ENCODE results near the gene LRRC51. TPM values are rescaled to one million over a fixed set of nuclear protein-coding genes. Genes with fewer than 3 reads are reported as not detected.
"Not testable (repeated sequence)": the region's sequence is repeated elsewhere in the genome, so short reads cannot be mapped to it uniquely, and the experiment has no call there.

LRRC51 gene
- polyA plus RNA-seq, 2 donors: 3.1 to 4.6 TPM

DNA sequence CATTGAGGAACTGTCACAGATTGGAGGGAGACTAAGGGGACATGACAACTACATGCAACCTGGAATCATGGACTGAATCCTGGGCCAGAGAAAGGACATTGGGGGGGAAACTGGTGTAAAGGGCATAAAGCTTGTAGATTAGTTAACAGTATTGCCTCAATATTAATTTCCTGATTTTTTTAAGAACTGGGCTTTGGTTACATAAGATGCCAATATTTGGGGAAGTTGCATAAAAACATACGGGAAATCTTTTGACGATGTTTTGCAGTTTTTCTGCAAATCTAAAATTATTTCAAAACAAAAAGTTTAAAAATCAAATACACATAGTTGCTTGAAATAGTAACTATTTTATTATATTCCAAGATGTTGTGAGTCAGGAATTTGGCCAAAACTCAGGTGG is 52.0 kb downstream of the LRRC51 start:
- WGBS, 2 donors: 79 to 83% methylated on average over 2 of the region's 2 CpGs
- H3K27ac ChIP-seq (ENCODE audit: low read depth in 2 of 2, low read length in 1 of 2): no peak overlapping the region

DNA sequence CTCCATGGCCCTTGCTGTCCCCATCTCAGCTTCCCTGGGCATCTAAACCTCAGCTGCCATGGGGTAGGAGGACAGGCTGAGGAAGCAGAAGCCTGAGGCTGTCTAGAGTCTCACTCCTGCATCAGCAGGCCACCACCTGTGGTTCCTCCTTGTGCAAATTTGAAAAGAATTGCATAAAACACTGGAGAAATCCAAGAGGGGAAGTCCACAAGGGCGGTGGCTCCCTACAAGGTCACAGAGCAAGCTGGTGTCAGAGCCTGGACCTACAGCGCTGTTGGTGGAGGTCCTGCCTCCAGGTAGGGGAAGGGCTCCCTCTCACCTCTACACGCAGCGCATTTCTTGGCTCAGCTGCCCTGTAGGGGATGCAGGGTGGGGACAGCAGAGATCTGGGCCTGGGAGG is 54.8 kb downstream of the LRRC51 start, which contains the start of gene FOLR3:
Gene FOLR3 (plus strand): TSS at position 253 of the 400 bp plus-strand sequence. CDS start 228 bp downstream, outside the sequence.
- not testable (repeated sequence) for H3K36me3 ChIP-seq (ENCODE audit: control insufficient read depth in 2 of 2, insufficient read depth in 2 of 2, low read length in 1 of 2); H3K4me3 ChIP-seq (ENCODE audit: low read depth in 1 of 2, low read length in 2 of 2); H3K4me1 ChIP-seq (ENCODE audit: control insufficient read depth in 2 of 2, insufficient read depth in 2 of 2, low read length in 1 of 2); H3K27me3 ChIP-seq (ENCODE audit: control insufficient read depth in 1 of 2, insufficient read depth in 2 of 2, low read length in 2 of 2); H3K9me3 ChIP-seq (ENCODE audit: control insufficient read depth in 2 of 2, insufficient read depth in 1 of 2, low read depth in 1 of 2, low read length in 1 of 2)
- WGBS, 2 donors: 78 to 89% methylated on average over 4 of the region's 4 CpGs
- peak within 1 kb of the TSS; percentile 65 to 90 for H3K27ac ChIP-seq (ENCODE audit: low read depth in 2 of 2, low read length in 1 of 2)

More for the DNA sequence above, 52.0 kb downstream of the LRRC51 start:
- H3K27me3 ChIP-seq (ENCODE audit: control insufficient read depth in 1 of 2, insufficient read depth in 2 of 2, low read length in 2 of 2): no peaks in the 10 kb centered on the region
- H3K4me1 ChIP-seq (ENCODE audit: control insufficient read depth in 2 of 2, insufficient read depth in 2 of 2, low read length in 1 of 2): peaks cover 0 to 9% of the 10 kb centered on the region in 2 donors
- no peaks in the 10 kb centered on the region for H3K36me3 ChIP-seq (ENCODE audit: control insufficient read depth in 2 of 2, insufficient read depth in 2 of 2, low read length in 1 of 2)
- no peaks in the 10 kb centered on the region for H3K9me3 ChIP-seq (ENCODE audit: control insufficient read depth in 2 of 2, insufficient read depth in 1 of 2, low read depth in 1 of 2, low read length in 1 of 2)
- no peak overlapping the region for H3K4me3 ChIP-seq (ENCODE audit: low read depth in 1 of 2, low read length in 2 of 2)

DNA sequence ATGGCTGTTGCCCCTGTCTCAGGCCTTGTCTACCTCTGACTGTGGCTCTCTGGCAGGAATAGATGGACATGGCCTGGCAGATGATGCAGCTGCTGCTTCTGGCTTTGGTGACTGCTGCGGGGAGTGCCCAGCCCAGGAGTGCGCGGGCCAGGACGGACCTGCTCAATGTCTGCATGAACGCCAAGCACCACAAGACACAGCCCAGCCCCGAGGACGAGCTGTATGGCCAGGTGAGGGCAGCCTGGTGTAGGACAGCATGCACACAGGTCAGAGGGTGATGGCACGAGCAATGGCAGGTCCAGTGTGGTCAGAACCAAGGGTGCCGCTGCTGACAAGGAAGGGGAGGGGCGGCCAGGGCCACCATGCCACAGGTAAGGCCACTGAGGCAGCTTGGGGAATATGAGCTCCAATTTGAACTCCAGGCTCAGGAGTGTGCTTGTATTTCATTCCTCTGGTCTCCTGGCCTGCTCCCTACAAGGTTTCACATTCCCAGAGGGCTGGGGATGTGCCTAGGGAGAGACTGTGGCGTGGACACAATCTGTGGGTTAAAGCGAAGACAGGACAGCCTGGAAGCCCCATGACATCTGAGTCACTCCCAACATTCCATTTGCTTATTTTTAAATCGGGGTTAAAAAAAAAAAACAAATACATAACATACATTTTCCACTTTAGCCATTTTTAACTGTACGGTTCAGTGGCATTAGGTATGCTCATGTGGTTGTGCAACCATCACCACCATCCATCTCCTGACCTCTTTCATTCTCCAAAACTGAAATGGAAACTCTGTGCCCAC is 55.4 kb downstream of the LRRC51 start:
- H3K27me3 ChIP-seq (ENCODE audit: control insufficient read depth in 1 of 2, insufficient read depth in 2 of 2, low read length in 2 of 2): no peaks in the 10 kb centered on the region
- H3K27ac ChIP-seq (ENCODE audit: low read depth in 2 of 2, low read length in 1 of 2): peak overlapping the region; percentile 65 to 90
- peaks cover 0 to 9% of the 10 kb centered on the region in 2 donors for H3K4me1 ChIP-seq (ENCODE audit: control insufficient read depth in 2 of 2, insufficient read depth in 2 of 2, low read length in 1 of 2)
- WGBS, 2 donors: 78% methylated on average over 14 of the region's 14 CpGs
- H3K4me3 ChIP-seq (ENCODE audit: low read depth in 1 of 2, low read length in 2 of 2): no peak overlapping the region
- H3K36me3 ChIP-seq (ENCODE audit: control insufficient read depth in 2 of 2, insufficient read depth in 2 of 2, low read length in 1 of 2): no peaks in the 10 kb centered on the region
- H3K9me3 ChIP-seq (ENCODE audit: control insufficient read depth in 2 of 2, insufficient read depth in 1 of 2, low read depth in 1 of 2, low read length in 1 of 2): no peaks in the 10 kb centered on the region

DNA sequence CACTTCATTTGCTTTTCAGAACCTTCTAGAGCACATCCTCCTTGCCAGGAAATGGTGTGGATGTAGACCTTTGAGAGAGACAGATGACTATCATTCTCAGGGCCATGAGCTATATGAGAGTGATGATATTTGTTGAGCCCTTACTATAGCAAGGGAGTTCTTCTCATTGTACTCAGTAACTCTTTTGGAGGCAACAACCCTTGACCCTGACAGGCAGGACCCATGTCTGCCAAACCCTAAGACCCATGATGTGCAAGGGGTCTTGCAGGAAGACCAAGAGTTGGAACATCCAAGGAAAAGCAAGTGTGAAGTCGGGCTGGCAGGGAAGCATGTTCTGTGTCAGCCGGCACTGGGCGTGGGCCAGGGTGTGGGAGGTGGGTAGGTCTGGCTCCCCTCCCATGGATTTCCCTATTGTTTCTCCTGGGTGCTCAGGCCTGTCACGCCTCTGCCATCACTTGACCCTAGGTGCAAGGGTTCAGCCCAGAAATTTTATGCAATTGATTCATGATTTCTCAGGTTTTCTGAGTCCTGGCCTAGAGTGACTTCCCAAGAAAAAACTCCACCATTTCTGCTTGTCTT is 56.1 kb downstream of the LRRC51 start:
- WGBS, 2 donors: 53 to 82% methylated on average over 4 of the region's 4 CpGs
- H3K27me3 ChIP-seq (ENCODE audit: control insufficient read depth in 1 of 2, insufficient read depth in 2 of 2, low read length in 2 of 2): no peaks in the 10 kb centered on the region
- H3K27ac ChIP-seq (ENCODE audit: low read depth in 2 of 2, low read length in 1 of 2): peak overlapping the region; percentile 77 to 90
- H3K4me3 ChIP-seq (ENCODE audit: low read depth in 1 of 2, low read length in 2 of 2): no peak overlapping the region
- no peaks in the 10 kb centered on the region for H3K9me3 ChIP-seq (ENCODE audit: control insufficient read depth in 2 of 2, insufficient read depth in 1 of 2, low read depth in 1 of 2, low read length in 1 of 2)
- H3K36me3 ChIP-seq (ENCODE audit: control insufficient read depth in 2 of 2, insufficient read depth in 2 of 2, low read length in 1 of 2): no peaks in the 10 kb centered on the region
- H3K4me1 ChIP-seq (ENCODE audit: control insufficient read depth in 2 of 2, insufficient read depth in 2 of 2, low read length in 1 of 2): peaks cover 0 to 9% of the 10 kb centered on the region in 2 donors

DNA sequence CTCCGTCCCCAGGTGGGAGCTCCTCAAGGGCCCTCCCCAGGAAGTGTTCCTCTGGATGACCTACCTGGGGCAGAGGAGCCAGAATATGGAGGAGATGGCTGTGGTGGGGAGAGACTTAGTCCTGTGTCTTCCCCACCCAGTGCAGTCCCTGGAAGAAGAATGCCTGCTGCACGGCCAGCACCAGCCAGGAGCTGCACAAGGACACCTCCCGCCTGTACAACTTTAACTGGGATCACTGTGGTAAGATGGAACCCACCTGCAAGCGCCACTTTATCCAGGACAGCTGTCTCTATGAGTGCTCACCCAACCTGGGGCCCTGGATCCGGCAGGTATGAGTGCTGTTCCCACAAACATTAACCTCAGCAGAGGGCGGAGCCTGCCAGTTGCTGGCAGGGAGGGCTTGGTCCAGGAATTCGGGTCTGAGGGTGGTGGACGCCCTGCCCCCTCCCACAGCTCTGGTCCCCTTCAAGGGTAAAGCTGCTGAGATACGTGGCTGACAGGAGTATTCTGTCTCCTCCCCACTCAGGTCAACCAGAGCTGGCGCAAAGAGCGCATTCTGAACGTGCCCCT is 58.3 kb downstream of the LRRC51 start:
- H3K27me3 ChIP-seq (ENCODE audit: control insufficient read depth in 1 of 2, insufficient read depth in 2 of 2, low read length in 2 of 2): no peaks in the 10 kb centered on the region
- H3K4me3 ChIP-seq (ENCODE audit: low read depth in 1 of 2, low read length in 2 of 2): no peak overlapping the region
- H3K9me3 ChIP-seq (ENCODE audit: control insufficient read depth in 2 of 2, insufficient read depth in 1 of 2, low read depth in 1 of 2, low read length in 1 of 2): no peaks in the 10 kb centered on the region
- 84 to 90% methylated on average over 12 of the region's 12 CpGs for WGBS, 2 donors
- no peak overlapping the region for H3K27ac ChIP-seq (ENCODE audit: low read depth in 2 of 2, low read length in 1 of 2)
- H3K4me1 ChIP-seq (ENCODE audit: control insufficient read depth in 2 of 2, insufficient read depth in 2 of 2, low read length in 1 of 2): peaks cover 0 to 9% of the 10 kb centered on the region in 2 donors
- H3K36me3 ChIP-seq (ENCODE audit: control insufficient read depth in 2 of 2, insufficient read depth in 2 of 2, low read length in 1 of 2): no peaks in the 10 kb centered on the region

DNA sequence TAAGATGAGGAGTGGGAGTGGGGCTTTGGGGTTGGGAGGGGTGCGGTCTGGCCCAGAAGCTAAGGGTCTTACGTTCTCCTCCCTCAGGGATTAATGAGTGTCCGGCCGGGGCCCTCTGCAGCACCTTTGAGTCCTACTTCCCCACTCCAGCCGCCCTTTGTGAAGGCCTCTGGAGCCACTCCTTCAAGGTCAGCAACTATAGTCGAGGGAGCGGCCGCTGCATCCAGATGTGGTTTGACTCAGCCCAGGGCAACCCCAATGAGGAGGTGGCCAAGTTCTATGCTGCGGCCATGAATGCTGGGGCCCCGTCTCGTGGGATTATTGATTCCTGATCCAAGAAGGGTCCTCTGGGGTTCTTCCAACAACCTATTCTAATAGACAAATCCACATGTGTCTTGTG is 58.9 kb downstream of the LRRC51 start:
- Histone ChIP-seq H3K36me3 (ENCODE audit: control insufficient read depth in 2 of 2, insufficient read depth in 2 of 2, low read length in 1 of 2) (no peaks in the 10 kb centered on the region), H3K9me3 (ENCODE audit: control insufficient read depth in 2 of 2, insufficient read depth in 1 of 2, low read depth in 1 of 2, low read length in 1 of 2) (no peaks in the 10 kb centered on the region), H3K27ac (ENCODE audit: low read depth in 2 of 2, low read length in 1 of 2) (no peak overlapping the region), H3K27me3 (ENCODE audit: control insufficient read depth in 1 of 2, insufficient read depth in 2 of 2, low read length in 2 of 2) (no peaks in the 10 kb centered on the region), H3K4me3 (ENCODE audit: low read depth in 1 of 2, low read length in 2 of 2) (no peak overlapping the region), H3K4me1 (ENCODE audit: control insufficient read depth in 2 of 2, insufficient read depth in 2 of 2, low read length in 1 of 2) (peaks cover 0 to 9% of the 10 kb centered on the region in 2 donors)
- WGBS, 2 donors: 93% methylated on average over 11 of the region's 11 CpGs

DNA sequence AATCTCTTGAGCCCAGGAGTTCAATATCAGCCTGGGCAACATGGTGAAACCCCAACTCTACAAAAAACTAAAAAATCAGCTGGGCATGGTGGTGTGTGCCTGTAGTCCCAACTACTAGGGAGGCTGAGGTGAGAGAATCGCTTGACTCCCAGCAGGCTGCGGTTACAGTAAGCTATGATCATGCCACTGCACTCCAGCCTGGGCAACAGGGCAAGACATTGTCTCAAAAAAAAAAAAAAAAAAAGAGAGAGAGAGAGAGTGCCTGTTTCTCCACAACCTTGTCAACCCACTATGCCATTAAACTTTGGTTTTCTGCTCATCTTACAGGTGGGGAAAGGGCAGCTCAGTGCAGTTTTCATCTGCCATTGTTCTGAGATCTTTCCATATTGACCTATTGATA is 60.0 kb downstream of the LRRC51 start:
- Histone ChIP-seq H3K4me3 (ENCODE audit: low read depth in 1 of 2, low read length in 2 of 2) (no peak overlapping the region), H3K27me3 (ENCODE audit: control insufficient read depth in 1 of 2, insufficient read depth in 2 of 2, low read length in 2 of 2) (no peaks in the 10 kb centered on the region), H3K4me1 (ENCODE audit: control insufficient read depth in 2 of 2, insufficient read depth in 2 of 2, low read length in 1 of 2) (peaks cover 0 to 9% of the 10 kb centered on the region in 2 donors), H3K9me3 (ENCODE audit: control insufficient read depth in 2 of 2, insufficient read depth in 1 of 2, low read depth in 1 of 2, low read length in 1 of 2) (no peaks in the 10 kb centered on the region), H3K27ac (ENCODE audit: low read depth in 2 of 2, low read length in 1 of 2) (no peak overlapping the region), H3K36me3 (ENCODE audit: control insufficient read depth in 2 of 2, insufficient read depth in 2 of 2, low read length in 1 of 2) (no peaks in the 10 kb centered on the region)
- 93 to 98% methylated on average over 2 of the region's 2 CpGs for WGBS, 2 donors

DNA sequence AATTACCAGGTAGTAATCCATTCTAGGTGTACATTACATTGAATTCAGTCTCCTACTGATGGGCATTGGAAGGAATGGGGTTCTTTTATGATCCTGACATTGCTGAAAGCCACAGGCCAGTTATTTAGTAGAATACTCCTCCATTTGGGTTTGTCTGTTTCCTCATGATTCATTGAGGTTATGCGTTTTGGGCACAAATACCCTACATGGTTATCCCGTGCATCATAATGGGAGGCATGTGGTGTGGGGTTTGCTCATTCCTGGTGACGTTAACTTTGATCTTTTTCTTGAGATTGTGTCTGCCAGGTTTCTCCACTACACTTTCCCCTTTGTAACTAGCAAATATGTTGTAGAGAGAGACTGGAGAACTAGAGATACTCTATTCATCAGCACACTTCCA is 60.4 kb downstream of the LRRC51 start:
- H3K9me3 ChIP-seq (ENCODE audit: control insufficient read depth in 2 of 2, insufficient read depth in 1 of 2, low read depth in 1 of 2, low read length in 1 of 2): no peaks in the 10 kb centered on the region
- no peak overlapping the region for H3K27ac ChIP-seq (ENCODE audit: low read depth in 2 of 2, low read length in 1 of 2)
- no peaks in the 10 kb centered on the region for H3K27me3 ChIP-seq (ENCODE audit: control insufficient read depth in 1 of 2, insufficient read depth in 2 of 2, low read length in 2 of 2)
- H3K4me3 ChIP-seq (ENCODE audit: low read depth in 1 of 2, low read length in 2 of 2): no peak overlapping the region
- no peaks in the 10 kb centered on the region for H3K36me3 ChIP-seq (ENCODE audit: control insufficient read depth in 2 of 2, insufficient read depth in 2 of 2, low read length in 1 of 2)
- WGBS, 2 donors: 56 to 63% methylated on average over 3 of the region's 3 CpGs
- H3K4me1 ChIP-seq (ENCODE audit: control insufficient read depth in 2 of 2, insufficient read depth in 2 of 2, low read length in 1 of 2): peaks cover 0 to 5% of the 10 kb centered on the region in 2 donors

DNA sequence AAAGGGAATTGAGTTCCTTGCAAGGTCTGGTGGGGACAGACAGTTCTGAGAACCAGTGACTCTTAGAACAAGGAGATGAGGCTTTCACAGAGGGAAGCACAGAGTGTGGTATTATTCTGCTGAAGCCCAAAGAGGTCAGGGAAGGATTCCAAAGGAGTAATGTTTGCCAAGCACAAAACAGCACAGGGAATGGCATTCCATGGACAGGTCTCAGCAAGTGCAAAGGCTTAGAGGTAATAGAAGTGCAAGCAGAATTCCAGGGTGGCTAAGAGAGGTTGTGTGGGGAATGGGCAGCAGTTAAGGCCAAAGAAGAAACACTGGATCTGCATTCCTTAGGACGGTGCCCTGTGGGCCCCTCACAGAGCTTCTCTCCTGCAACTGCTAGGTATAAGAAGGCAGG is 61.4 kb downstream of the LRRC51 start:
- H3K36me3 ChIP-seq (ENCODE audit: control insufficient read depth in 2 of 2, insufficient read depth in 2 of 2, low read length in 1 of 2); H3K27me3 ChIP-seq (ENCODE audit: control insufficient read depth in 1 of 2, insufficient read depth in 2 of 2, low read length in 2 of 2); H3K9me3 ChIP-seq (ENCODE audit: control insufficient read depth in 2 of 2, insufficient read depth in 1 of 2, low read depth in 1 of 2, low read length in 1 of 2); H3K4me3 ChIP-seq (ENCODE audit: low read depth in 1 of 2, low read length in 2 of 2); H3K4me1 ChIP-seq (ENCODE audit: control insufficient read depth in 2 of 2, insufficient read depth in 2 of 2, low read length in 1 of 2): not testable (repeated sequence)
- WGBS, 2 donors: 29 to 54% methylated on average over 1 of the region's 1 CpG
- peak overlapping the region in 1 of 2 donors; percentile 33 for H3K27ac ChIP-seq (ENCODE audit: low read depth in 2 of 2, low read length in 1 of 2)

All from esophagus (tissue), 2 donors.